ENCODE measurements around the gene CSDE1. TPM values are rescaled to one million over a fixed set of nuclear protein-coding genes. Genes with fewer than 3 reads are reported as not detected.

The CSDE1 gene
- total and polyA plus RNA-seq, 2 donors (not counting 3 experiments of a cell fraction or from before 2014, with no cell fraction given): 129 to 492 TPM

GRCh38 chr1:114670083-114671010 lies 87.4 kb downstream of the CSDE1 start:
- dilution Hi-C loops (cut with MboI; ENCODE audit: extremely low pct_ligation_motif_present, low sequenced_read_pairs): no loop called here
- no peak for TF ChIP-seq MAX (IDR thresholded peaks at IDR 0.05; ENCODE audit: insufficient read depth, insufficient read length)
- no peak for TF ChIP-seq POLR2AphosphoS5 (IDR thresholded peaks at IDR 0.05; ENCODE audit: insufficient read depth, low read depth, low read length)
- TF ChIP-seq JUN (IDR thresholded peaks at IDR 0.05; ENCODE audit: borderline replicate concordance, insufficient read depth, insufficient read length, low read depth): no peak
- TF ChIP-seq EZH2 (IDR thresholded peaks at IDR 0.05; ENCODE audit: borderline replicate concordance, low read depth, low read length, severe bottlenecking): no peak
- no peak for TF ChIP-seq MYC (IDR thresholded peaks at IDR 0.05; ENCODE audit: low read depth, low read length)
- TF ChIP-seq, protein P1, sequence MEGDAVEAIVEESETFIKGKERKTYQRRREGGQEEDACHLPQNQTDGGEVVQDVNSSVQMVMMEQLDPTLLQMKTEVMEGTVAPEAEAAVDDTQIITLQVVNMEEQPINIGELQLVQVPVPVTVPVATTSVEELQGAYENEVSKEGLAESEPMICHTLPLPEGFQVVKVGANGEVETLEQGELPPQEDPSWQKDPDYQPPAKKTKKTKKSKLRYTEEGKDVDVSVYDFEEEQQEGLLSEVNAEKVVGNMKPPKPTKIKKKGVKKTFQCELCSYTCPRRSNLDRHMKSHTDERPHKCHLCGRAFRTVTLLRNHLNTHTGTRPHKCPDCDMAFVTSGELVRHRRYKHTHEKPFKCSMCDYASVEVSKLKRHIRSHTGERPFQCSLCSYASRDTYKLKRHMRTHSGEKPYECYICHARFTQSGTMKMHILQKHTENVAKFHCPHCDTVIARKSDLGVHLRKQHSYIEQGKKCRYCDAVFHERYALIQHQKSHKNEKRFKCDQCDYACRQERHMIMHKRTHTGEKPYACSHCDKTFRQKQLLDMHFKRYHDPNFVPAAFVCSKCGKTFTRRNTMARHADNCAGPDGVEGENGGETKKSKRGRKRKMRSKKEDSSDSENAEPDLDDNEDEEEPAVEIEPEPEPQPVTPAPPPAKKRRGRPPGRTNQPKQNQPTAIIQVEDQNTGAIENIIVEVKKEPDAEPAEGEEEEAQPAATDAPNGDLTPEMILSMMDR (IDR thresholded peaks at IDR 0.05; ENCODE audit: extremely low read depth in 1 of 2, insufficient read depth in 1 of 2, low read depth in 1 of 2, low read length in 2 of 2): no peak
- no peak for TF ChIP-seq GATA2 (IDR thresholded peaks at IDR 0.05; ENCODE audit: insufficient read depth, insufficient read length, low read depth, low read length)
- TF ChIP-seq FOS (IDR thresholded peaks at IDR 0.05; ENCODE audit: borderline replicate concordance, insufficient read depth, low read length): no peak
- TF ChIP-seq POLR2A (IDR thresholded peaks at IDR 0.05; ENCODE audit: low read depth, low read length): no peak
- Histone ChIP-seq H4K20me1 (replicated peaks; ENCODE audit: control insufficient read depth, extremely low read depth, insufficient read depth, low read length) (no peaks in the 10 kb centered on the region), H3K4me1 (ENCODE audit: control insufficient read depth, extremely low read depth, insufficient read depth, low read length) (peaks cover 11% of the 10 kb centered on the region), H3K4me3 (replicated peaks in 1 of 3; ENCODE audit: insufficient read depth in 1 of 3, low read depth in 1 of 3, low read length in 3 of 3) (peak overlapping the region in 2 of 3 experiments; percentile 49 to 62), H3K9me3 (replicated peaks; ENCODE audit: control insufficient read depth, insufficient read depth, low read length) (no peaks in the 10 kb centered on the region), H2AFZ (ENCODE audit: low read depth, low read length) (peak overlapping the region; percentile 84), H3K9me1 (replicated peaks; ENCODE audit: control insufficient read depth, extremely low read depth, insufficient read depth, low read length) (no peaks in the 10 kb centered on the region), H3K9ac (replicated peaks; ENCODE audit: extremely low read depth, insufficient read depth, low read length) (peak overlapping the region; percentile 49), H3K36me3 (ENCODE audit: control insufficient read depth in 2 of 2, extremely low read depth in 1 of 2, insufficient read depth in 2 of 2, low read length in 2 of 2) (no peaks in the 10 kb centered on the region), H3K4me2 (ENCODE audit: insufficient read depth, low read length) (peak overlapping the region; percentile 87), H3K27me3 (ENCODE audit: control insufficient read depth in 2 of 2, insufficient read depth in 2 of 2, low read length in 2 of 2) (peaks cover 10 to 17% of the 10 kb centered on the region in 2 experiments), H3K27ac (ENCODE audit: insufficient read depth, low read depth, low read length) (no peak overlapping the region), H3K79me2 (ENCODE audit: control insufficient read depth, insufficient read depth, low read length) (no peaks in the 10 kb centered on the region)
- ChIA-PET CTCF (interaction anchor here (0.6 to 2.7 kb wide), 7 partner anchors 15 to 692 kb away, joined by 3 to 12 read pairs (median 5); partner anchors contain the start of gene OLFML3), POLR2A (no interaction called here)
- FAIRE-seq (peak; percentile 92), DNase-seq (ENCODE audit: low read depth, low spot score) (peak; percentile 91)
- intact Hi-C loops (cut with micrococcal nuclease): loop anchor here (1.0 to 10.0 kb wide), 6 partner anchors 46 to 692 kb away; partner anchors contain the start of genes BCAS2, NRAS and TRIM33
- no TSS peak for BruUV-seq (replicated peaks)

Measured in endothelial cell of umbilical vein (primary cell).